Measurements from ENCODE around the gene TCF7L1.

DNA sequence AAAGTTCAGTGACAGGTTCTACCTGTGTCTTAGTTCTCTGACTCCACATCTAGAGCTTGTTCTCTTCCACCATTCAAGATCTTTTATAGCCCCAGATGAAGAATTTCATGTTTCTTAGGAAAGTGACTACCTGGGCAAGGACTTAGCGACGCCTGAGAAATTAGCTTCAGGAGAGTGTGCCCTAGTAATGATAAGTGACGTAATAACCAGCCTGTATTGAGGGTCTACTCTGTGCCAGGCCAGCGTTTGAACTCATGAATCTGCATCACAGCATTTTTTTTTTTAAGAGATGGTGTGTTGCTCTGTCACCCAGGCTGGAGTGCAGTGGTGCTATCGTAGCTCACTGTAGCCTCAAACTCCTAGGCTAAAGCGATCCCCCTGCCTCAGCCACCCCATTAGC is 51.8 kb downstream of the TCF7L1 start:
- TF ChIP-seq, protein P1, sequence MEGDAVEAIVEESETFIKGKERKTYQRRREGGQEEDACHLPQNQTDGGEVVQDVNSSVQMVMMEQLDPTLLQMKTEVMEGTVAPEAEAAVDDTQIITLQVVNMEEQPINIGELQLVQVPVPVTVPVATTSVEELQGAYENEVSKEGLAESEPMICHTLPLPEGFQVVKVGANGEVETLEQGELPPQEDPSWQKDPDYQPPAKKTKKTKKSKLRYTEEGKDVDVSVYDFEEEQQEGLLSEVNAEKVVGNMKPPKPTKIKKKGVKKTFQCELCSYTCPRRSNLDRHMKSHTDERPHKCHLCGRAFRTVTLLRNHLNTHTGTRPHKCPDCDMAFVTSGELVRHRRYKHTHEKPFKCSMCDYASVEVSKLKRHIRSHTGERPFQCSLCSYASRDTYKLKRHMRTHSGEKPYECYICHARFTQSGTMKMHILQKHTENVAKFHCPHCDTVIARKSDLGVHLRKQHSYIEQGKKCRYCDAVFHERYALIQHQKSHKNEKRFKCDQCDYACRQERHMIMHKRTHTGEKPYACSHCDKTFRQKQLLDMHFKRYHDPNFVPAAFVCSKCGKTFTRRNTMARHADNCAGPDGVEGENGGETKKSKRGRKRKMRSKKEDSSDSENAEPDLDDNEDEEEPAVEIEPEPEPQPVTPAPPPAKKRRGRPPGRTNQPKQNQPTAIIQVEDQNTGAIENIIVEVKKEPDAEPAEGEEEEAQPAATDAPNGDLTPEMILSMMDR (IDR thresholded peaks at IDR 0.05; ENCODE audit: low read length), result no peak
- TF ChIP-seq EZH2 (IDR thresholded peaks at IDR 0.05; ENCODE audit: borderline replicate concordance, low read length), result no peak

Data from OCI-LY1 (cell line).